ENCODE measurements around the gene PLEKHA6. TPM values are rescaled to one million over a fixed set of nuclear protein-coding genes. Genes with fewer than 3 reads are reported as not detected.

The PLEKHA6 gene
- polyA plus RNA-seq, 1 donor from 2014 or later = 22.6 TPM

- Histone ChIP-seq H3K27me3 (ENCODE audit: insufficient read depth, low read depth, low read length) (no peaks in the 10 kb centered on the region), H3K9me2 (ENCODE audit: insufficient read depth, low read length) (no peaks in the 10 kb centered on the region), H3F3A (ENCODE audit: insufficient read depth, low read length, poor library complexity, severe bottlenecking) (no peaks in the 10 kb centered on the region), H3K4me3 (ENCODE audit: low read length) (no peak overlapping the region), H3K36me3 (ENCODE audit: insufficient read depth, low read length) (peaks cover 31% of the 10 kb centered on the region), H3K4me2 (ENCODE audit: low read length) (no peak overlapping the region), H2AFZ (ENCODE audit: low read depth, low read length) (no peak overlapping the region), H3K27ac (ENCODE audit: low read length) (no peak overlapping the region), H4K20me1 (ENCODE audit: insufficient read depth) (peaks cover 3% of the 10 kb centered on the region), H3K9me3 (ENCODE audit: low read length) (no peaks in the 10 kb centered on the region), H3K9ac (ENCODE audit: low read length) (no peak overlapping the region), H3K79me2 (replicated peaks; ENCODE audit: insufficient read depth, low read length) (no peaks in the 10 kb centered on the region)
- TF ChIP-seq CTCF (IDR thresholded peaks at IDR 0.05; ENCODE audit: poor library complexity, severe bottlenecking) (no peak), EZH2 (IDR thresholded peaks at IDR 0.05; ENCODE audit: borderline replicate concordance, insufficient read depth, low read length, poor library complexity, severe bottlenecking) (no peak), MXI1 (conservative IDR thresholded peaks at IDR 0.05; ENCODE audit: poor library complexity, severe bottlenecking) (no peak), TAF1 (IDR thresholded peaks at IDR 0.05; ENCODE audit: low read depth) (no peak), RAD21 (conservative IDR thresholded peaks at IDR 0.05) (no peak), POLR2AphosphoS5 (IDR thresholded peaks at IDR 0.05) (no peak), EP300 (conservative IDR thresholded peaks at IDR 0.05; ENCODE audit: poor library complexity, severe bottlenecking) (no peak), REST (IDR thresholded peaks at IDR 0.05; ENCODE audit: borderline replicate concordance) (no peak), SMC3 (conservative IDR thresholded peaks at IDR 0.05; ENCODE audit: poor library complexity) (no peak)
Measured at GRCh38 chr1:204271970-204272369, 87.8 kb downstream of the PLEKHA6 start.

GRCh38 chr1:204268101-204268500 is 91.6 kb downstream of the PLEKHA6 start:
- no peaks in the 10 kb centered on the region for H3K9me3 ChIP-seq (ENCODE audit: low read length)
- H3K27me3 ChIP-seq (ENCODE audit: insufficient read depth, low read depth, low read length) = no peaks in the 10 kb centered on the region
- no peak overlapping the region for H3K4me2 ChIP-seq (ENCODE audit: low read length)
- H3K9ac ChIP-seq (ENCODE audit: low read length) = no peak overlapping the region
- no peaks in the 10 kb centered on the region for H3K9me2 ChIP-seq (ENCODE audit: insufficient read depth, low read length)
- peaks cover 40% of the 10 kb centered on the region for H3K36me3 ChIP-seq (ENCODE audit: insufficient read depth, low read length)
- H3K79me2 ChIP-seq (replicated peaks; ENCODE audit: insufficient read depth, low read length) = no peaks in the 10 kb centered on the region
- no peaks in the 10 kb centered on the region for H3F3A ChIP-seq (ENCODE audit: insufficient read depth, low read length, poor library complexity, severe bottlenecking)
- no peak overlapping the region for H2AFZ ChIP-seq (ENCODE audit: low read depth, low read length)
- TF ChIP-seq TAF1 (IDR thresholded peaks at IDR 0.05; ENCODE audit: low read depth) = no peak
- no peak for TF ChIP-seq MXI1 (conservative IDR thresholded peaks at IDR 0.05; ENCODE audit: poor library complexity, severe bottlenecking)
- no peak for TF ChIP-seq POLR2AphosphoS5 (IDR thresholded peaks at IDR 0.05)
- no peak for TF ChIP-seq EP300 (conservative IDR thresholded peaks at IDR 0.05; ENCODE audit: poor library complexity, severe bottlenecking)
- TF ChIP-seq CTCF (IDR thresholded peaks at IDR 0.05; ENCODE audit: poor library complexity, severe bottlenecking) = no peak
- no peak for TF ChIP-seq EZH2 (IDR thresholded peaks at IDR 0.05; ENCODE audit: borderline replicate concordance, insufficient read depth, low read length, poor library complexity, severe bottlenecking)
- TF ChIP-seq RAD21 (conservative IDR thresholded peaks at IDR 0.05) = no peak
- no peak for TF ChIP-seq REST (IDR thresholded peaks at IDR 0.05; ENCODE audit: borderline replicate concordance)
- TF ChIP-seq SMC3 (conservative IDR thresholded peaks at IDR 0.05; ENCODE audit: poor library complexity) = no peak
- H3K4me3 ChIP-seq (ENCODE audit: low read length) = no peak overlapping the region
- no peak overlapping the region for H3K27ac ChIP-seq (ENCODE audit: low read length)
- no peaks in the 10 kb centered on the region for H4K20me1 ChIP-seq (ENCODE audit: insufficient read depth)

Data from neural cell (in vitro differentiated cells).